Thoracic aorta (tissue), 2 donors: ENCODE data around the gene OSM. TPM values are rescaled to one million over a fixed set of nuclear protein-coding genes. Genes with fewer than 3 reads are reported as not detected.

Source experiments
- ATAC-seq: fragments of 150-250 bp; one replicate; pipeline ENCODE4 v1.8.0; 2017; ENCODE audit warnings: low read depth; ENCODE audit not compliant: insufficient number of reproducible peaks, low FRiP score
- DNase-seq: peaks from one replicate; pipeline ENCODE4 v3.0.0-alpha.2; 2020; ENCODE audit warnings: low spot score
- H3K27ac ChIP-seq, 2 donors: fragments of 200-600 bp; sonication (generic); 1 replicate in 1 of 2; 2 replicates in 1 of 2; pipeline ENCODE4 v1.5.1; 2016; ENCODE audit warnings: mild to moderate bottlenecking in 2 of 2, moderate library complexity in 2 of 2
- H3K27me3 ChIP-seq: fragments of 200-600 bp; sonication (generic); replicated peaks from 2 replicates; pipeline ENCODE4 v1.6.0; 2016; ENCODE audit warnings: mild to moderate bottlenecking; ENCODE audit not compliant: insufficient read depth
- H3K36me3 ChIP-seq: fragments of 200-600 bp; sonication (generic); one replicate; pipeline ENCODE4 v1.5.1; 2016
- H3K4me1 ChIP-seq, 2 donors: fragments of 200-600 bp; sonication (generic); 1 replicate in 1 of 2; 2 replicates in 1 of 2; pipeline versions ENCODE4 v1.5.1 to v1.6.0; 2016; ENCODE audit warnings: low read depth in 2 of 2, mild to moderate bottlenecking in 1 of 2; ENCODE audit not compliant: control insufficient read depth in 1 of 2
- H3K4me3 ChIP-seq: fragments of 200-600 bp; sonication (generic); 2 replicates; pipeline ENCODE4 v1.5.1; 2016; ENCODE audit warnings: mild to moderate bottlenecking
- H3K9me3 ChIP-seq: fragments of 200-600 bp; sonication (generic); 2 replicates; pipeline ENCODE4 v1.5.1; 2016
- CTCF ChIP-seq: fragments of 200-600 bp; sonication (generic); IDR thresholded peaks from one replicate; pipeline ENCODE4 v1.5.1; 2019; ENCODE audit warnings: antibody characterized with exemption
- total RNA-seq, 2 donors: library from RNA; depleted of rRNA; stranded (reverse); fragments of >200 nt; gene quantifications; one replicate each; pipeline versions ENCODE4 v1.1.0 to v1.2.3, GENCODE V29; 2016

Gene OSM
- total RNA-seq, 2 donors from 2014 or later: 3.5 to 27.1 TPM

DNA sequence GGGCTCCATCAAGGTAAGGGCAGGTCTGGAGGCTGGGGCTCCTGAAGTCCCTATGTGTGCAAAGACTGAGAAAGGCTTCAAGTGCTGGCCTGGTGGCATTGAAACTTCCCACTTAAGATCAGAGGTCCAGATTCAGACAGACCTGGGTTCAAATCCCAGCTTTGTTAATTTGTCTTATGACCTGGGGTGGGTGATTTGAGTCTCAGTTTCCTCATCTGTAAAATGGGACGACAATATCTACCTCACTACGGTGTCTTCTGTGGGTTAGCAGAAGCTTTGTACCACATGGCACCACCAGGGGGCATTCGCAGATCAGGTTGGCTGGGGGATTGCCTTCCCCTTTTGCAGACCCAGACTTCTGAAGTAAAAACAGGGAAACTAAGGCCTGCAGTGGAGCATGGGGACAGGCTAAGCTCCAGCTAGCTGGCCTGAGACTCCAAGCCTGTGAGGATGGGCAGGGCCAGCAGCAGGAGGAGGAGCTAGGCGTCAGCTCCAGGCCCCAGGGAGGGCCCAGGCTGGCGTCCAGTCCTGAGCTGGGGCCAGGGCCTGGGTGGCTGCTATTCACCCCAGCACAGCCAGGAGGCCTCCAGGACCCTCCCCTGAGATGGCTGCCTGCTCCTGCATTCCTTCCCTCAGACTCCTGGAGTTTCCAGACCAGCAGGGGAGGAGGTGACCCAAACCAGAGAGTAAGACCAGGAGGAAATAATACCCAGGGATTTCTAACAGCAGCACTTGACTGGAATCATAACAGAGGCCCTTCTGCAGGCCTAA lies 21.2 kb upstream of the OSM start:
- Histone ChIP-seq H3K36me3 (peaks cover 34% of the 10 kb centered on the region), H3K27me3 (no peaks in the 10 kb centered on the region), H3K27ac (peak overlapping the region; percentile 96), H3K4me1 (peaks cover 16 to 42% of the 10 kb centered on the region in 2 donors), H3K4me3 (peak overlapping the region; percentile 75), H3K9me3 (no peaks in the 10 kb centered on the region)
- peak; percentile 47 for ATAC-seq
- no peak for DNase-seq
- TF ChIP-seq CTCF: peak; percentile 78

GRCh38 chr22:30286813-30287647 lies 20.4 kb upstream of the OSM start:
- no peak for ATAC-seq
- no peaks in the 10 kb centered on the region for H3K9me3 ChIP-seq
- no peak overlapping the region for H3K4me3 ChIP-seq
- peaks cover 16 to 39% of the 10 kb centered on the region in 2 donors for H3K4me1 ChIP-seq
- peak; percentile 87 for TF ChIP-seq CTCF
- H3K36me3 ChIP-seq: peaks cover 25% of the 10 kb centered on the region
- no peak for DNase-seq
- H3K27ac ChIP-seq: no peak overlapping the region
- no peaks in the 10 kb centered on the region for H3K27me3 ChIP-seq

DNA sequence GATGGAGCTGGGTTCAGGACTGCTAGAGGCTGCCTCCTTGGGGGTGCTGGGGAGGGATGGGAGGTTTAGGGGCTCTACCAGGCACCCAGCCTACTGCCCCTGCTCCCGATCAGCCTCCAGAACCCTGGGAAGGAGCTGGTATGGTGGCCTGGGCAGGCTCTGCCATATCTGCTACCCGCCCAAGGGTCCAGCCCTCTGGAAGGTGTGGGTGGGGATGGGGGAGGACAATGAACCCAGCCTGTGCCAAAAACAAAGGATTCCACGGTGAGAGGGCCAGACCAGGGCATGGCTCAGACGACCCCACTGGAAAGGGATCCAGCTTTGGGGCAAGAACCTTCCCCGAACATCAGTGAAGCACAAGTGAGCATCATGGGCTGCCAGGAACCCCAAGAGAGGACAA lies 19.7 kb upstream of the OSM start:
- Histone ChIP-seq H3K9me3 (no peaks in the 10 kb centered on the region), H3K27ac (no peak overlapping the region), H3K4me3 (no peak overlapping the region), H3K27me3 (no peaks in the 10 kb centered on the region), H3K4me1 (peaks cover 13 to 32% of the 10 kb centered on the region in 2 donors), H3K36me3 (peaks cover 20% of the 10 kb centered on the region)
- DNase-seq (no peak), ATAC-seq (no peak)
- no peak for TF ChIP-seq CTCF

DNA sequence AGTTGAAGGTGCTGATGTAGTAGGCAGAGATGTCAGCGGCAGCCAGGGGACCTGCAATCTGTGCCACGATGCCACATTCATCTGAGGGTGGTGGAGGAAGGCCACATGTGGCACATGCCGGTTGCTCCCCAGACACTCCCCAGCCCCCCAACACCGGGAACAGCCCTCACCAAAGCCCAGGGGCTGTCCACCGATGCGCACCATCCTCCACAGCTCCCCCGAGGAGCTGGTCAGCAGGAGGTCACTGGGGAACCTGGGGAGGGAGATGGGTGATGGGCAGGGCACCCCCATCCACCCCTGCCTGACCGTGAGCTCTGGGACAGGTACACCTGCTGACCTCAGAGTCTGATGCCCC lies 19.2 kb upstream of the OSM start:
- no peak for TF ChIP-seq CTCF
- Histone ChIP-seq H3K36me3 (peaks cover 20% of the 10 kb centered on the region), H3K4me1 (peaks cover 9 to 27% of the 10 kb centered on the region in 2 donors), H3K27ac (no peak overlapping the region), H3K9me3 (no peaks in the 10 kb centered on the region), H3K4me3 (no peak overlapping the region), H3K27me3 (no peaks in the 10 kb centered on the region)
- DNase-seq (no peak), ATAC-seq (no peak)

DNA sequence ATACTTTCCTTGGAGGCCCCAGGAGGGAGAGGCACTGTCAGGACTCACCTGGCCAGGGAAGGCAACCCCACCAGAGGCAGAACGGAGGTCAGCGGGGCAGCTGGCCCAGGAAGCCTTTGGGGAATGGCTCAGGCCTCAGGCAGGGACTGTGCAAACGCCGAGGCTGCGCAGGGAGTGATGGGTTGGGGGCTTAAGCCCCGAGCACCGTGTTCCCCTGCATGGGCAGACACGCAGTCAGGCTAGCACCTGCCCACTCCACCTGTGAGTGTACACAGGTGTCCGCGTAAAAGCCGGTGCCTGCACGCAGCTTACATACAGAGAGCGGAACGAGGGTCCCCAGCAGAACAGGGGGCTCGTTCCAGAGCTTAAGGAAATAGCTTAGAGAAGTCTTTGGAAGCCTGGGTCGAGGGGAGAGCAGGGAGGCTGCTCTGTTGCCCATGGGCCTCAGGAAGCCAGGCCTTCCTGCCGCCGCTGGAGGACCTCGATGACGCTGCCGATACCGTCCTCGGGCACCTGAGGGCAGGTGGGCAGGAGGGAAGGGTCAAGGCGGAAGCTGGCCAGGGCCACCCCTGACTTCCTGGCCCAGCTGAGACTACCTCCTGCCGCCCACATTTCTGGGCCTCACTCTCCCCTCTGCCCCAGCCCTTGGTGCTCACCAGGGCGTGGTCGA lies 18.7 kb upstream of the OSM start:
- TF ChIP-seq CTCF: no peak
- no peak for ATAC-seq
- DNase-seq: no peak
- Histone ChIP-seq H3K27me3 (no peaks in the 10 kb centered on the region), H3K4me1 (peaks cover 4 to 22% of the 10 kb centered on the region in 2 donors), H3K27ac (no peak overlapping the region), H3K9me3 (no peaks in the 10 kb centered on the region), H3K36me3 (peaks cover 20% of the 10 kb centered on the region), H3K4me3 (no peak overlapping the region)
